ENCODE results near the gene SYCN. TPM values are rescaled to one million over a fixed set of nuclear protein-coding genes. Genes with fewer than 3 reads are reported as not detected.
"Not testable (repeated sequence)": the region's sequence is repeated elsewhere in the genome, so short reads cannot be mapped to it uniquely, and the experiment has no call there.

Gene SYCN
- total RNA-seq, 1 experiment from 2014 or later = not detected

DNA sequence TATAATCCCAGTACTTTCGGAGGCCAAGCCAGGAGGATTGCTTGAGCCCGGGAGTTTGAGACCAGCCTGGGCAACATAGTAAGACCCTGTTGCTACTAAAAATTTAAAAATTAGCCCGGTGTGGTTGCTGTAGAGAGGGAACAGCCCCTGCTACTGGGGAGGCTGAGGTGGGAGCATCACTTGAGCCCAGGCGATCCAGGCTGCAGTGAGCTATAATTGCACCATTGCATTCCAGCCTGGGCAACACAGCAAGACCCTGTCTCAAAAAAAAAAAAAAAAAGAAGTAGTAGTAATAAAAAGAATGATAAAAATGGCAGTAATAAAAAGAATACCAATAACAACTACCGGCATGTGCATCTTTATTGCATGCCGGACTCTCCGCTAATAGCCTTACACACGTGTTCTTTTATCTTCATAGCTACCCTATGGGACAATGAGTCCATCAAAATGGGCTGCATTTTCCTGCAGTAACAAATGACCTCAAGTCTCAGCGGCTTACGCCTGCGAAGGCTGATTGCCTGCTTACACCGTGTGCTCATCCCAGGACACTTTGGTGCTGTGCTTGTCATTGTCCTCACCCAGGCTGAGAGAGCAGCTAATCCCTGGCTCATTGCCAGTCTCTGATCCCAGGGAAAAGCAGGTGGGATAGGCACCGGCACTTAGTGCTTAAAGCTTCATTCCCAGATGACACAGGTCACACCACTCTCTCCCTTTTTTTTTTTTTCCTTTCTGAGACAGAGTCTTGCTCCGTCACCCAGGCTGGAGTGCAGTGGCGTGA, 14.4 kb upstream of the SYCN start:
- Histone ChIP-seq H3K4me3 (ENCODE audit: low read depth, low read length) (no peak overlapping the region), H3K36me3 (ENCODE audit: control insufficient read depth, insufficient read depth, low read length) (no peaks in the 10 kb centered on the region), H3K4me1 (no peaks in the 10 kb centered on the region), H3K9me3 (peaks cover 11% of the 10 kb centered on the region), H3K27me3 (replicated peaks; ENCODE audit: control insufficient read depth, insufficient read depth, low read length) (no peaks in the 10 kb centered on the region)
- POLR2A ChIA-PET = no interaction called here
- CTCF ChIA-PET = interaction anchor here (0.6 kb wide), 1 partner anchor 14 kb away, joined by 3 read pairs; no protein-coding TSS in a partner anchor
- no peaks in the 10 kb centered on the region for H3K4me1 Mint-ChIP-seq (ENCODE audit: low read depth, unreplicated experiment)
- no peaks in the 10 kb centered on the region for H3K27me3 Mint-ChIP-seq (ENCODE audit: insufficient read depth, unreplicated experiment)
- no peak for DNase-seq
- TF ChIP-seq, protein P1, sequence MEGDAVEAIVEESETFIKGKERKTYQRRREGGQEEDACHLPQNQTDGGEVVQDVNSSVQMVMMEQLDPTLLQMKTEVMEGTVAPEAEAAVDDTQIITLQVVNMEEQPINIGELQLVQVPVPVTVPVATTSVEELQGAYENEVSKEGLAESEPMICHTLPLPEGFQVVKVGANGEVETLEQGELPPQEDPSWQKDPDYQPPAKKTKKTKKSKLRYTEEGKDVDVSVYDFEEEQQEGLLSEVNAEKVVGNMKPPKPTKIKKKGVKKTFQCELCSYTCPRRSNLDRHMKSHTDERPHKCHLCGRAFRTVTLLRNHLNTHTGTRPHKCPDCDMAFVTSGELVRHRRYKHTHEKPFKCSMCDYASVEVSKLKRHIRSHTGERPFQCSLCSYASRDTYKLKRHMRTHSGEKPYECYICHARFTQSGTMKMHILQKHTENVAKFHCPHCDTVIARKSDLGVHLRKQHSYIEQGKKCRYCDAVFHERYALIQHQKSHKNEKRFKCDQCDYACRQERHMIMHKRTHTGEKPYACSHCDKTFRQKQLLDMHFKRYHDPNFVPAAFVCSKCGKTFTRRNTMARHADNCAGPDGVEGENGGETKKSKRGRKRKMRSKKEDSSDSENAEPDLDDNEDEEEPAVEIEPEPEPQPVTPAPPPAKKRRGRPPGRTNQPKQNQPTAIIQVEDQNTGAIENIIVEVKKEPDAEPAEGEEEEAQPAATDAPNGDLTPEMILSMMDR (IDR thresholded peaks at IDR 0.05; ENCODE audit: insufficient read depth in 1 of 2, low read depth in 1 of 2, low read length in 1 of 2, severe bottlenecking in 1 of 2, unreplicated experiment in 1 of 2) = no peak
- peaks cover 13% of the 10 kb centered on the region for H3K9me3 Mint-ChIP-seq (ENCODE audit: unreplicated experiment)
- no peak overlapping the region for H3K4me3 Mint-ChIP-seq (ENCODE audit: unreplicated experiment)
- H3K36me3 Mint-ChIP-seq (ENCODE audit: insufficient read depth, unreplicated experiment) = peaks cover 5% of the 10 kb centered on the region
- H3K27ac Mint-ChIP-seq (ENCODE audit: unreplicated experiment) = no peak overlapping the region
- intact Hi-C loops (cut with micrococcal nuclease; ENCODE audit: unreplicated experiment) = no loop called here
- BruUV-seq (replicated peaks) = no TSS peak

DNA sequence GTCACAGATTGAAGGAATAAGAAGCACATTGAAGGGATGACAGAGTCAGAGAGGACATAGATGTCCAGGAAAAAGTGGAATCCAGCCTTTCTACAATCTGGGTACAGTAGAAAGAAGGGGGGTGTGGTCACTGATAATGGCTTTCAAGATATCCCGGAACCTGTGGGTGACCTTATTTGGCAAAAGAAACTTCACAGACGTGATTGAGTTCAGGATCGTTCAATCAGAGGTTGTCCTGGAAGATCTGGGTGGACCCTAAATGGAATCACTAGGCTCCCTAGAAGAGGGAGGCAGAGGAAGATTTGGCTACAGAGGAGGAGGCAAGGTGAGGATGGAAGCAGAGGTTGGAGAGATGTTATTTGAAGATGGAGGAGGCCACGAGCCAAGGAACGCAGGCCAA, 13.0 kb upstream of the SYCN start:
- POLR2A ChIA-PET = no interaction called here
- Histone ChIP-seq H3K27me3 (replicated peaks; ENCODE audit: control insufficient read depth, insufficient read depth, low read length) (no peaks in the 10 kb centered on the region), H3K4me1 (no peaks in the 10 kb centered on the region), H3K36me3 (ENCODE audit: control insufficient read depth, insufficient read depth, low read length) (no peaks in the 10 kb centered on the region), H3K9me3 (peaks cover 11% of the 10 kb centered on the region), H3K4me3 (ENCODE audit: low read depth, low read length) (no peak overlapping the region)
- no peaks in the 10 kb centered on the region for H3K27me3 Mint-ChIP-seq (ENCODE audit: insufficient read depth, unreplicated experiment)
- H3K36me3 Mint-ChIP-seq (ENCODE audit: insufficient read depth, unreplicated experiment) = peaks cover 5% of the 10 kb centered on the region
- DNase-seq = no peak
- intact Hi-C loops (cut with micrococcal nuclease; ENCODE audit: unreplicated experiment) = no loop called here
- TF ChIP-seq, protein P1 (IDR thresholded peaks at IDR 0.05; ENCODE audit: insufficient read depth in 1 of 2, low read depth in 1 of 2, low read length in 1 of 2, severe bottlenecking in 1 of 2, unreplicated experiment in 1 of 2) = no peak
- peaks cover 13% of the 10 kb centered on the region for H3K9me3 Mint-ChIP-seq (ENCODE audit: unreplicated experiment)
- no peaks in the 10 kb centered on the region for H3K4me1 Mint-ChIP-seq (ENCODE audit: low read depth, unreplicated experiment)
- CTCF ChIA-PET = no interaction called here
- no peak overlapping the region for H3K4me3 Mint-ChIP-seq (ENCODE audit: unreplicated experiment)
- no peak overlapping the region for H3K27ac Mint-ChIP-seq (ENCODE audit: unreplicated experiment)
- BruUV-seq (replicated peaks) = no TSS peak

DNA sequence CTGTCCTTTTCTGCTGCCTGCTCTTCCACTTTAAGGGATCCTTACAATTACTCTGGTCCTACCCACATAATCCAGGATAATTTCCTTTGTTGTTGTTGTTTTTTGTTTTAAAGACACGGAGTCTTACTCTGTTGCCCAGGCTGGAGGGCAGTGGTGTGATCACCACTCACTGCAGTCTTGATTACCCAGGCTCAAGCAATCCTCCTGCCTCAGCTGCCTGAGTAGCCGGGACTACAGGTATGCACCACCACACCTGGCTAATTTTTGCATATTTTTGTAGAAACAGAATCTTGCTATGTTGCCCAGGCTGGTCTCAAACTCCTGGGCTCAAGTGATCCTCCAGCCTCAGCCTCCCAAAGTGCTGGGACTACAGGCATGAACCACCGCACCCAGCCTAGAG, 11.3 kb upstream of the SYCN start:
- H3K36me3 ChIP-seq (ENCODE audit: control insufficient read depth, insufficient read depth, low read length); H3K36me3 Mint-ChIP-seq (ENCODE audit: insufficient read depth, unreplicated experiment); H3K27ac Mint-ChIP-seq (ENCODE audit: unreplicated experiment); H3K27me3 ChIP-seq (replicated peaks; ENCODE audit: control insufficient read depth, insufficient read depth, low read length); H3K4me3 ChIP-seq (ENCODE audit: low read depth, low read length); DNase-seq; CTCF ChIA-PET; intact Hi-C loops (cut with micrococcal nuclease; ENCODE audit: unreplicated experiment); H3K4me1 Mint-ChIP-seq (ENCODE audit: low read depth, unreplicated experiment); H3K4me3 Mint-ChIP-seq (ENCODE audit: unreplicated experiment); H3K4me1 ChIP-seq; BruUV-seq (replicated peaks); POLR2A ChIA-PET; H3K27me3 Mint-ChIP-seq (ENCODE audit: insufficient read depth, unreplicated experiment): not testable (repeated sequence)
- H3K9me3 Mint-ChIP-seq (ENCODE audit: unreplicated experiment) = peaks cover 13% of the 10 kb centered on the region
- peaks cover 11% of the 10 kb centered on the region for H3K9me3 ChIP-seq

All from Caco-2 (cell line).